A549 treated with RU486 at 1 μM for 4 hours (cell line): ENCODE data around the gene ACAA1. TPM values are rescaled to one million over a fixed set of nuclear protein-coding genes. Genes with fewer than 3 reads are reported as not detected.

Experiments used
- total RNA-seq: library from RNA; stranded (reverse); fragments of 200-300 nt; extraction: Qiagen RNA extraction; gene quantifications from 5 replicates; pipeline ENCODE4 v1.2.3, GENCODE V29; 2022; ENCODE audit warnings: low read depth

ACAA1 gene
- total RNA-seq, result 39.6 to 48.3 TPM (median 46.7 TPM) in 5 replicates

GRCh38 chr3:38136777-38137614 is at the start of gene ACAA1:
Gene ACAA1, minus strand, starts transcription at chr3:38137127. Its CDS starts 92 bp downstream, at chr3:38137035.

GRCh38 chr3:38164952-38165721 is 28.2 kb upstream of the ACAA1 start, which contains the start of gene OXSR1:
Gene OXSR1, plus strand, starts transcription at chr3:38165537. Its CDS starts 340 bp downstream, at chr3:38165877.

GRCh38 chr3:38138349-38139190 is 1.6 kb upstream of the ACAA1 start, which contains the start of gene MYD88:
Gene MYD88, plus strand, starts transcription at chr3:38138661. Its CDS starts 40 bp downstream, at chr3:38138701.

Other genes starting within 250 kb of the ACAA1 start
- gene VILL, start 146.3 kb downstream of the ACAA1 start, total RNA-seq, result 0.13 to 0.23 TPM (median 0.13 TPM) in 4 of 5 replicates, not detected in the other
- gene PLCD1, start 107.5 kb downstream of the ACAA1 start, total RNA-seq, result 3.2 to 4.4 TPM (median 3.2 TPM) in 5 replicates
- gene DLEC1, start 97.9 kb downstream of the ACAA1 start, total RNA-seq, result 0.03 to 0.08 TPM in 2 of 5 replicates, not detected in the others
- 25.3 to 28.3 TPM (median 26.8 TPM) in 5 replicates for gene MYD88, start 1.5 kb upstream of the ACAA1 start, total RNA-seq
- gene OXSR1, start 28.4 kb upstream of the ACAA1 start, total RNA-seq, result 23.5 to 40.1 TPM (median 36.1 TPM) in 5 replicates
- 0.06 TPM in 1 of 5 replicates, not detected in the others for gene SLC22A13, start 128.7 kb upstream of the ACAA1 start, total RNA-seq
- 0.11 TPM in 1 of 5 replicates, not detected in the others for gene SLC22A14, start 145.2 kb upstream of the ACAA1 start, total RNA-seq
- 3.6 to 4.6 TPM (median 4.0 TPM) in 5 replicates for gene XYLB, start 209.7 kb upstream of the ACAA1 start, total RNA-seq